ENCODE results near the gene NXF1.
"Not testable (repeated sequence)": the region's sequence is repeated elsewhere in the genome, so short reads cannot be mapped to it uniquely, and the experiment has no call there.

NXF1 gene

GRCh38 chr11:62832336-62833234, 27.3 kb upstream of the NXF1 start, which contains the start of gene TEX54:
Gene TEX54, minus strand, starts transcription at chr11:62832841.
- DNase-seq (ENCODE audit: low read depth in 2 of 2): no peak

DNA sequence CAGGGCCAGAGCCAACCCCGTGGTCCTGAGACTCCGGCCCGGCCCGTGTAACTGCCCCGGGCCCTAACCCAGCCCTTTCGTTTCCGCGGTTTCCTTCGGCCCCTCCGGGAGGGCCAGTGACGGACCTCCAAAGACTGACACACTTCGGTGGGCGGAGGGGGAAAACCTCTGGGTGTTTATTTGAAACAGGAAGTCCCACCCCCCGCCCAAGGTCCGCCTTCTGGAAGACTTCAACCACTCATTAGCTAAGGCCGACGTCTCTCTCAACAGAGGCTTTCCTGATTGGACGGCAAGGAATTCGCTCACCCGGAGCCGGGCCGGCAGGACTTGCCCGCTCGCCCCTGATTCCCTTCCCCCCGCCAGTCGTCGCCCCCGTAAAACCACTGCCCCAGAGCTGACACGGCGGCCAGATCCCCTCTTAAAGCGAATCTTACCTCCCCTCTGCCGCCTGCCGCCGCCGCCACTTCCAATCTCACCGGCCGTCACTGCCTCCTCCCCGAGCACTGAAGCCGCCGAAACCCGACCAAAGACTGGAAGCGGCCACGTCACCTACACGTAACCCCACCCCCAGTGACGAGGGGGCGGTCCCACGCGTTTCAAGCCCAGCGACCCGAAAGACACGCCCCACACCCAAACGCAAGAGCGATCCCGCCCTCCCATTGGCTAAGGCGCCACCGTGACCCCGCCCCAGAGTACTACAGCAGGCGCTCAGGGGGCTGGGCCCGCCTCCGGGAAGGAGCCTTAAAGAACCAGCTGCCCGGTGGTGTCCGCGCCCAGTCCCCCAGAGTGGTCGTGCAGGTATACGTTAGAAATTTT, 26.5 kb upstream of the NXF1 start, which contains the start of gene STX5:
Gene STX5 (minus strand): TSS at position 532 of the 816 bp plus-strand sequence. CDS start 808 bp downstream, outside the sequence.
- DNase-seq (ENCODE audit: low read depth in 2 of 2): peak; percentile 99

DNA sequence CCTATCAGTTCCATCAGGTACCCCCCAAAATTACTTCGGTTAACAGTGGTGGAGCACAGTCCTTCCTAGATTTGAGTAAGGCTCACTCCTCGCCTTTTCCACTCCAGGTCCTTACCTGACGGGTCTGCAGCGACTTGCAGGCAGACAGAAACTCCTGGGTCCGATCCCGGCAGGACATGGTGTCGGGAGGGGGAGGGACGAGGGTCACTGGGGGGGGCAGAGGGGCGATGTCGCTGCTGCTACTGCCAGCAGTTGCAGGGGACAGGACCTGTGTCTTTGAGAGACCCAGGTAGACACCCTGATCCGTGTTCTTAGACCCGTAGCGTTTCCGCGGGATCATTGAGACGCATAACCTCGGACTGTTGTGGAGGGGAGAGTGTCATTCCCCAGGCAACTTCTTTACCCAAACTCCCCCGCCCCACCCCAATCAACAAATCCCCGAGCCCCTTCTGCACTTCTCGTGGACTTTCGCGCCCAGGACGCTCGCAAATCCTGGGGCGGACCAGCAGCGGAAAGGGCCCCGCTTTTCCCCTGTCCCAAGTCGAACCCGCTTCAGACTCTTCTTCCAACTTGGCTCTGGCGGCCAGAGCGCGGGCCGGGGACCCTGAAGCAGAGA, 25.8 kb upstream of the NXF1 start:
- no peak for DNase-seq (ENCODE audit: low read depth in 2 of 2)

- DNase-seq (ENCODE audit: low read depth in 2 of 2): not testable (repeated sequence)
Observed at GRCh38 chr11:62828130-62828529, 22.9 kb upstream of the NXF1 start.

- DNase-seq (ENCODE audit: low read depth in 2 of 2): no peak
Observed at GRCh38 chr11:62823677-62824076, 18.4 kb upstream of the NXF1 start.

GRCh38 chr11:62817129-62817528, 11.9 kb upstream of the NXF1 start:
- DNase-seq (ENCODE audit: low read depth in 2 of 2): no peak

- no peak for DNase-seq (ENCODE audit: low read depth in 2 of 2)
Observed at GRCh38 chr11:62816557-62816956, 11.3 kb upstream of the NXF1 start.

DNA sequence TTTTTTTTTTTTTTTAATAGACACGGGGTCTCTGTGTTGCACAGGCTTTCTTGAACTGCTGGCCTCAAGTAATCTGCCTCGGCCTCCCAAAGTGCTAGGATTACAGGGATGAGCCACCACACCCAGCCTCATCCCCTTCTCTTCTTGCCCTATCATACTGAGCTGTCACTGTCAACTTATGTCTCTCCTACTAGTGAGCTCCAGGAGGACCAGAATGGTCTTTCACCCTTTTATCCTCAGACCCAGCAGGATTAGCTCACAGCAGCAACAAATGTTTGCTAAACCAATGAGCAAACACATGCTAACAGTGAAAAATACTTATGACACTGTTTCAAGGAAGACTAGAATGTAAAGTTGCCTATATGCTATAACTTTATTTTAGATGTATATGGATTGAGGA, 6.4 kb upstream of the NXF1 start:
- no peak for DNase-seq (ENCODE audit: low read depth in 2 of 2)

- no peak for DNase-seq (ENCODE audit: low read depth in 2 of 2)
Observed at GRCh38 chr11:62810748-62811147, 5.5 kb upstream of the NXF1 start.

DNA sequence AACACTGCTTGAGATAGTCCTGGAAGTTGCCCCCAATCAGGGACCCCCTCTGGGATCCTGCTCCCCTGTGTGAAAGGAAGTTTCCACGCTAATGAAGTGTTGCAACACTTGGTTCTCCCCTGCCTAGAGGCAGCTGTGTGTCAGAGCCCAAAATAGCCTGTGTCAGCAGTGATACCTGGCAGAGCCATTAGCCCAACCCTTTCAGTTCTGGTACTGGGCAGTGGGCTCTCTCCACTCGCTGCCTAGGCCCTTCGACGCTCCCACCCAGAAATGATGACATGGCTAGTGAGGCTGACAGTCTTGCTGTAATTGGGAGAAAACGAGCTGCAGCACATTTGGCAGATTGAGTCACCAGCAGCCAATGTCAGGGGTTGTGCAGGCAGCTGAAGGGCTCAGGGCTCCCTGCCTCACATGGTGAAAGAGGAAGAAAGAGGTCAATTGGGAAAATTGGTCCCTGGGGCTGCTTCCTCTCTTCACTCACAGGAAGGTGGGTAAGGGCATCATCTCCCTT, 1.4 kb upstream of the NXF1 start:
- no peak for DNase-seq (ENCODE audit: low read depth in 2 of 2)

DNA sequence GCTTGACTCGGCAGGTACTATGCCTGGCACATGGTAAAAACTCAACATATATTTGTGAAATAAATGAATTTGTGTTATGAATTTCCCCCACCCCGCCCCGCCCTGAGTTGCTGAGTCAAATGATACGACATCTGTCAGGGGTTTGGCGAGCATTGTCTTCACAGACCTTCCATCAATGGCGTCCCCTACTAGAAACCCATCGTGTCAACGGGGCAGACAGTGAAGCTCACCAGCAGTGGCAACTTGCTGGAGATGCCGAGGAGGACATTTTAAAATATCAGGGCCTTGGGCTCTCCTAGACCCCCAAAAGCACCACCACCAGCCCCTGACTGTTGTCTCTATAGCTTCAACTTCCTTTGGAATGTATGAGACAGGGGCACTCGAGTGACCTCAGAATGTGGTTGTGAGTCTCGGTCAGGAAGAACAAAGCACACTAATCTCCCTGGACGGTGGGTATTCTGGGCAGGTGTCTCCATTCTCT, 761 bp upstream of the NXF1 start:
- DNase-seq (ENCODE audit: low read depth in 2 of 2): no peak

GRCh38 chr11:62804310-62805075, 747 bp downstream of the NXF1 start:
- no peak for DNase-seq (ENCODE audit: low read depth in 2 of 2)

- no peak for DNase-seq (ENCODE audit: low read depth in 2 of 2)
Observed at GRCh38 chr11:62801071-62801470, 4.2 kb downstream of the NXF1 start.

GRCh38 chr11:62799486-62799885, 5.8 kb downstream of the NXF1 start:
- DNase-seq (ENCODE audit: low read depth in 2 of 2): no peak

DNA sequence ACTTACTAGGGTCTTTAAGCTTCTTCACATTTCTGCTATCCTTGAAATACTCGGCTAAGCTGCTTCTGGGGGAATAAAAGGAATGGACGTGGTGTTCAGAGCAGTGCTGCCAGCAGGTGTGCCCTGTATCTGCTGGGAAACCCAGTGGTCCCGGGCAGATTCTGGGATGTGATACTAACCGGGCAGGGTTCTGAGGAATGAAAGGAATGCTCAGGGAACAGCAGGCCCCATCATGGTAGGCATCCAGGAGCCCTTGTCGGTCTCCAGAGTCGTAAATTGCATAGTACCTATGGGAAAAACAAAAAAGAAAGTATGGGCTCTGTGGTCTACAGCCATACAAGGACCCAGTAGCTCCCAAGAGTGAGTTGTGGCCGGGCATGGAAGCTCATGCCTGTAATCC, 9.0 kb downstream of the NXF1 start:
- no peak for DNase-seq (ENCODE audit: low read depth in 2 of 2)

DNA sequence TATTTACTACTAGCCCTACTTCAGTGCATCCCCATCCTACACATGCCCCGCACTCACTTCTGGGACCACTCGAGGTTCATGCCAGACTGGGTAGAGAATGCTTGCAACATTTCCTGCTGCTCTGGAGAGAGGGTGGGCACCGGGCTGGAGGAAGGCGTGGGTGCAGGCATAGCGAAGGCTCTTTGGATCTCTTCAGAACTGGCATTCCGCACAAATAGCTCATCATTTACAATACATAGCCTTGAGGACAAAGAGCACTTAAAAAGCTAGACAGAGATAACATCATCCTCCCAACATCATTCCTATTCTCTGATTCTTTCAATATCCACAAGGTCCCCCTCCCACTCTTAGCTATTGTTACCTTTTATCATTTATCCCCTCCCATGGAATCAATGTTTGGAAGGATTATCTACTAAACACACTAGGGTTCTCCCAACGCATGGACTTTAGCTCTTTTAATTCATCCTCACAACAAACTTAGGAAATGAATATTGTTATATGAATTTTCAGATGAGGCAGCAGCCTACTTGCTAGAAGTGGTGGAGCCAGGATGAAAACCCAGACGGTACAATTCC, 11.0 kb downstream of the NXF1 start:
- no peak for DNase-seq (ENCODE audit: low read depth in 2 of 2)

DNA sequence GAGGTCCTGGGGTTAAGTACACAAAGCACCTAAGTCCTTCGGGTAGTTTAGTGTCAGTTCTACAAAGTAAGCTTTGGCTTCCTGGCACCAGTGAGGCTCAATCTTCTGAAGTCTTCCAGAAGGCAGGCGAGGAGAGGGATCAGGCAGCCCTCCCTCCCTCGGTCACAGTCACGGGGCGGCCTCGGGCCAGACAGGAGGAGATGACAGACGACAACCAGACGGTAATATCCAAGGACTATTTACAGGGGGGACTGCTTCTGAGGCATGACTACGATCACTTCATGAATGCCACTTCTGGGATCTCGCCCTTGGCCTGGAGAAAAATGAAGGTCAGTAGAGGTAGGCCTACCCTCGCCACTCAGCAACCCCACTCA, 13.1 kb downstream of the NXF1 start:
- no peak for DNase-seq (ENCODE audit: low read depth in 2 of 2)

DNA sequence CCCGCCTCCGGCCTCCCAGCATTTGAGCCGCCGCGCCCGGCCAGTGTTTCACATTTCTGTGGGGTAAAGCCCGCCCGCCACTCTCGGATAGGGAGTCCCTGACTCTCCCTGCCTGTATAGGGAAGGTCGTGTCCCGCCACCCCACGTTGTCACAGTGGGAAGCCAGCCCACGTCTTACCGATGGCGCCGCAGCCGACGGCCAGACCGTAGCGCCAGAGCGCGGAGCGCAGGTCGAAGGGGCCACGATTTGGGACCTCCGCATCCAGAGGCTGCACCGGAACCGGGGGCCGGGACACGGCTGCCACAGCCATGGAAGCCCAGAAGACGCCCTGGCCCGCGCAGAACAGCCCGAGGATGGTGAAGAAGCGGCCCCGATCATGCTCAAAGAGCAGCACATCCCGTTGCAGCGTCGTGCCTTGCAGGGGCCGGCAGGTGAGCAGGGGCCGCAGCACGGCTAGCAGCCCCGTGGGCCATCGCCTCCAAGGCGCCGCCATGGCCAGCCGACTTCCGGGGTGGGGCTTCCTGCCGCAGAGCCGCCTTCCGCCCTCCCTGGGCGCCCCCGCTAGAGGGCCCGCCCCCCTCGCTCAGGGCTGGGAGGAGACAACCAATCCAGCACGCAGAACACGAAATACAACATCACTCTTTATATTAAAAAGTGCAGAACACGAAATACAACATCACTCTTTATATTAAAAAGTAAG, 13.6 kb downstream of the NXF1 start, which contains the start of gene TMEM223:
Gene TMEM223 (minus strand): TSS at position 506 of the 701 bp plus-strand sequence. CDS start 12 bp downstream, at position 494.
- DNase-seq (ENCODE audit: low read depth in 2 of 2): peak; percentile 75 to 90

- no peak for DNase-seq (ENCODE audit: low read depth in 2 of 2)
Observed at GRCh38 chr11:62789576-62789975, 15.7 kb downstream of the NXF1 start.

DNA sequence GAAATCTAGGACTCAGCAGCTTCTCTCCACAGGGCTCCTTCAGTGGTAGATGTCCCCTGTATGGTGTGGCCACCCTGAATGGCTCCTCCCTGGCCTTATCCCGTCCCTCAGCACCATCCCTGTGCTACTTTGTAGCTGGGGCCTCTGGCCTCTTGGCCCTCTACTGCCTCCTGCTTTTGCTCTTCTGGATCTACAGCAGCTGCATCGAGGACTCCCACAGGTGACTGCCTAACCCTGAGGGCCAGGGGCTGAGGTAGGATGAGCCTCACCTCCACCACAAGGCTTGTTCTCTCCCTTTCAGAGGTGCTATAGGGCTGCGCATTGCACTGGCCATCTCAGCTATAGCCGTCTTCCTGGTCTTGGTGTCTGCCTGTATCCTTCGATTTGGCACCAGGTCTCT, 16.2 kb downstream of the NXF1 start:
- DNase-seq (ENCODE audit: low read depth in 2 of 2): no peak

Measured in stimulated activated CD4-positive, alpha-beta T cell treated with anti-CD3 and anti-CD28 coated beads, Interleukin-15, amount 100 ng/mL, for 48 hours (primary cell).